HepG2 (cell line): ENCODE data around the gene PTPN3. TPM values are rescaled to one million over a fixed set of nuclear protein-coding genes. Genes with fewer than 3 reads are reported as not detected.

Experiments used
- ATAC-seq: fragments of 200-7000 bp; cut with Tn5 transposase; 3 replicates; pipeline ENCODE4 v1.9.1; 2020; ENCODE audit warnings: mild to moderate bottlenecking, moderate library complexity
- BruUV-seq: library from RNA; stranded (reverse); fragments of 400-500 nt; replicated peaks from 2 replicates; lab custom pipeline; 2021; lab: Mats Ljungman, UMichigan
- CTCF ChIA-PET: fragments of 300-600 bp; formaldehyde crosslinking; extraction: SDS; loops from one replicate; lab custom pipeline; 2021; ENCODE audit warnings: low total read pairs, inconsistent platforms, low intra/inter-chr PET ratio; lab: Yijun Ruan, JAX
- POLR2A ChIA-PET: fragments of 350-600 bp; sonication (Branson Sonifier 250); formaldehyde crosslinking; loops from one replicate; lab custom pipeline; 2020; ENCODE audit warnings: antibody characterized with exemption, inconsistent platforms; lab: Yijun Ruan, JAX
- DNase-seq: peaks from one replicate; pipeline ENCODE4 v3.0.0-alpha.2; 2015; ENCODE audit warnings: low spot score
- FAIRE-seq: peaks from 3 replicates; lab custom pipeline; 2011; peaks lifted over from hg19 to GRCh38; lab: Jason Lieb, UNC
- H2AFZ ChIP-seq: one replicate; pipeline ENCODE4 v1.6.1; 2011; ENCODE audit warnings: low read length, inconsistent platforms
- H3K27ac ChIP-seq: fragments of 300-600 bp; 3 replicates; pipeline ENCODE4 v1.8.0; 2011; ENCODE audit warnings: mixed run types, mild to moderate bottlenecking, mixed read lengths, low read length, inconsistent platforms; ENCODE audit not compliant: insufficient read depth; ENCODE audit errors: extremely low read length
- H3K27me3 ChIP-seq, 2 experiments: fragments of 200-600 bp in 1 of 2; 2 replicates in 1 of 2; 3 replicates in 1 of 2; pipeline versions ENCODE4 v1.6.0 to v1.8.0; 2011; ENCODE audit warnings: low read length in 2 of 2, mild to moderate bottlenecking in 2 of 2, moderate library complexity in 2 of 2, inconsistent platforms in 1 of 2; ENCODE audit not compliant: insufficient read depth in 2 of 2, control insufficient read depth in 1 of 2
- H3K36me3 ChIP-seq, 2 experiments: fragments of 200-600 bp in 1 of 2; replicated peaks in 1 of 2; 2 replicates in 1 of 2; 3 replicates in 1 of 2; pipeline versions ENCODE4 v1.5.1 to v1.8.0; 2011; ENCODE audit warnings: low read length in 2 of 2, inconsistent platforms in 1 of 2; ENCODE audit not compliant: insufficient read depth in 2 of 2, control insufficient read depth in 1 of 2
- H3K4me1 ChIP-seq: 2 replicates; pipeline ENCODE4 v1.5.1; 2012; ENCODE audit warnings: low read length, inconsistent platforms; ENCODE audit not compliant: insufficient read depth
- H3K4me2 ChIP-seq: 2 replicates; pipeline ENCODE4 v1.6.0; 2011; ENCODE audit warnings: low read depth, low read length, inconsistent platforms
- H3K4me3 ChIP-seq, 3 experiments: fragments of 200-600 bp in 1 of 3; sonication (generic), shearing (Covaris generic) in 1 of 3; replicated peaks in 1 of 3; 2 replicates each; pipeline ENCODE4 v1.5.1; 2011 to 2016; ENCODE audit warnings: low read length in 3 of 3, inconsistent platforms in 2 of 3, low read depth in 2 of 3, mild to moderate bottlenecking in 2 of 3, control low read depth in 1 of 3, mixed read lengths in 1 of 3; ENCODE audit not compliant: insufficient read depth in 1 of 3
- H3K79me2 ChIP-seq: one replicate; pipeline ENCODE4 v1.6.1; 2011; ENCODE audit warnings: low read length, inconsistent platforms; ENCODE audit not compliant: insufficient read depth
- H3K9ac ChIP-seq: 2 replicates; pipeline ENCODE4 v1.6.0; 2011; ENCODE audit warnings: mild to moderate bottlenecking, low read depth, low read length, inconsistent platforms; ENCODE audit not compliant: insufficient read depth
- H3K9me3 ChIP-seq: 2 replicates; pipeline ENCODE4 v1.5.1; 2012; ENCODE audit warnings: mild to moderate bottlenecking, low read length
- H4K20me1 ChIP-seq: 2 replicates; pipeline ENCODE4 v1.6.0; 2011; ENCODE audit warnings: inconsistent platforms, mild to moderate bottlenecking, low read length, moderate library complexity; ENCODE audit not compliant: insufficient read depth
- NPAS2 ChIP-seq: sonication (generic); formaldehyde crosslinking; IDR thresholded peaks from 2 replicates; pipeline ENCODE4 v1.8.0; 2022; ENCODE audit warnings: mild to moderate bottlenecking, missing genetic modification reagents, borderline replicate concordance
- PRMT3 ChIP-seq: sonication (generic); formaldehyde crosslinking; IDR thresholded peaks from 2 replicates; pipeline ENCODE4 v1.8.1; 2022; ENCODE audit warnings: low read depth, mild to moderate bottlenecking, moderate library complexity, missing genetic modification reagents, borderline replicate concordance
- WGBS: methylation state at CpG from one replicate; pipeline ENCODE4 v1.1.6; 2017; ENCODE audit warnings: low lambda C conversion rate; 5-methylcytosine and 5-hydroxymethylcytosine counted together
- in situ Hi-C: cut with HindIII; loops from 2 replicates; pipeline ENCODE4 v1.10.0; 2017; ENCODE audit warnings: low pct_unique_long_range_greater_than_20kb; ENCODE audit not compliant: extremely low pct_ligation_motif_present
- intact Hi-C: fragments of 100-400 bp; cut with micrococcal nuclease; formaldehyde crosslinking; loops from one replicate; pipeline ENCODE4 v1.10.0; 2022; ENCODE audit not compliant: unreplicated experiment
- polyA plus RNA-seq, 8 experiments: library from polyadenylated mRNA; depleted of rRNA in 3 of 8; stranded (reverse) in 7 of 8; unstranded in 1 of 8; fragments of >200 nt; fragmentation: Illumina TruSeq in 4 of 8; extraction: Trizol in 4 of 8; gene quantifications; 2 replicates each; pipeline versions ENCODE4 v1.2.1 to v1.2.3, GENCODE V29; 2011 to 2016; ENCODE audit warnings: low read depth in 4 of 8, missing spikeins in 1 of 8, mixed read lengths in 1 of 8; ENCODE audit not compliant: insufficient read depth in 1 of 8
- total RNA-seq, 5 experiments: library from RNA; depleted of rRNA; stranded (reverse); fragments of >200 nt; fragmentation: Illumina TruSeq; extraction: Trizol; gene quantifications; 2 replicates each; pipeline ENCODE4 v1.2.3, GENCODE V29; 2016; ENCODE audit warnings: low read depth in 1 of 5
- TF ChIP-seq, protein P1 (sequence below), 2 experiments: fragments of 450-650 bp in 1 of 2; sonication (generic) in 1 of 2; formaldehyde crosslinking in 1 of 2; IDR thresholded peaks; 2 replicates each; pipeline versions ENCODE4 v1.6.1 to v1.8.0; 2016 to 2022; ENCODE audit warnings: antibody characterized with exemption in 1 of 2, mild to moderate bottlenecking in 1 of 2, missing genetic modification reagents in 1 of 2

Gene PTPN3
- total and polyA plus RNA-seq, 2 of the 13 experiments (the other 11 are each of a cell fraction or from before 2014, with no cell fraction given), result 5.6 to 20.5 TPM

DNA sequence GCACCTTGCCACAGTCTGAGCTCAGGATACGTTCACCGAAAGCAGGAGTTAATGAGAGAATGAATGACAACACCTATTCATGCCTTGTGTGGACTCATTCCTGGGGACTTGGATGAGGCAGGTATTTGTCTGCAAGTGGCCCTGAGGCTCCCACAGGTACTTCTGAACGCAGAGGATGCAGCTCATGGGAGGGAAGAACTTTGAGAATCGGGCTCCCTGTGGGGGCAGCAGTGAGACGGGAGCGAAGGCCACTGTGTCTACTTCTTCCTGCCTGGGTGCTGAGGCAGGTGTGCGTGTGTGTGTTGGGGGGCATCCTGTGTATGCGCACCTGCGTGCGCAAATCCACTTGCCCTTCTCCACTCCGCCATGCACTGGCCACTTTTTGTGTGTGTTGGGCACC is 42.2 kb downstream of the PTPN3 start:
- TF ChIP-seq NPAS2 (CRISPR knock-in tag) (no peak), PRMT3 (CRISPR knock-in tag) (no peak)
- CTCF ChIA-PET, result no interaction called here
- no TSS peak for BruUV-seq
- POLR2A ChIA-PET, result no interaction called here
- 91% methylated on average over 11 of the region's 11 CpGs for WGBS
- Histone ChIP-seq H3K9me3 (no peaks in the 10 kb centered on the region), H3K4me1 (no peaks in the 10 kb centered on the region), H3K4me3 (no peak overlapping the region), H3K4me2 (no peak overlapping the region), H4K20me1 (no peaks in the 10 kb centered on the region), H3K27ac (no peak overlapping the region), H3K27me3 (no peaks in the 10 kb centered on the region), H3K79me2 (no peaks in the 10 kb centered on the region), H2AFZ (no peak overlapping the region), H3K36me3 (peaks cover 2 to 36% of the 10 kb centered on the region in 2 experiments; a peak in 4 of 5 replicates), H3K9ac (no peak overlapping the region)
- ATAC-seq (peak; percentile 62; the same call in 2 of the 3 replicates), FAIRE-seq (no peak), DNase-seq (no peak)
- in situ Hi-C loops (no loop called here), intact Hi-C loops (no loop called here)

DNA sequence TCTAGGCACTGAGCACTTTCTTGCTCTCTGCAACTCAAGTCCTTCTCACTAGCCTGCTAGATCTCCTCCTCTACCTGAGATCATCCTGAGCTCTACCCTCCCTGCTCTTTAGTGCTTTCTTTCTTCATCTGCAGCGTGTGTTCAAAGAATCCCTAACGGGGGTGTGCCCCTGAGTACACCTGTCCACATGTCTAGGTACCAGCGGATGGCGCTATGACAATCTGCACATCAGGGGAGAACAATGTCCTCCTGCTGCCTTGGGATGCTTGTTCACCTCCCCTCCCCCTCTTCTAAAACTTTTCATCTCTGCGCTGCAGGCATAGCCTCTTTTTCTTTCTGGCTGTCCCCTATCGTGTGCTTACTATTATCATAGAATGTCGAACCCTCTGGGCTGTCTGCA is 42.7 kb downstream of the PTPN3 start:
- intact Hi-C loops, result no loop called here
- Histone ChIP-seq H3K36me3 (peaks cover 2 to 32% of the 10 kb centered on the region in 2 experiments; a peak in 4 of 5 replicates), H4K20me1 (no peaks in the 10 kb centered on the region), H3K4me2 (no peak overlapping the region), H3K27me3 (no peaks in the 10 kb centered on the region), H3K4me3 (no peak overlapping the region), H3K4me1 (no peaks in the 10 kb centered on the region), H3K9me3 (no peaks in the 10 kb centered on the region), H3K27ac (no peak overlapping the region), H3K9ac (no peak overlapping the region), H3K79me2 (no peaks in the 10 kb centered on the region), H2AFZ (no peak overlapping the region)
- TF ChIP-seq, protein P1, sequence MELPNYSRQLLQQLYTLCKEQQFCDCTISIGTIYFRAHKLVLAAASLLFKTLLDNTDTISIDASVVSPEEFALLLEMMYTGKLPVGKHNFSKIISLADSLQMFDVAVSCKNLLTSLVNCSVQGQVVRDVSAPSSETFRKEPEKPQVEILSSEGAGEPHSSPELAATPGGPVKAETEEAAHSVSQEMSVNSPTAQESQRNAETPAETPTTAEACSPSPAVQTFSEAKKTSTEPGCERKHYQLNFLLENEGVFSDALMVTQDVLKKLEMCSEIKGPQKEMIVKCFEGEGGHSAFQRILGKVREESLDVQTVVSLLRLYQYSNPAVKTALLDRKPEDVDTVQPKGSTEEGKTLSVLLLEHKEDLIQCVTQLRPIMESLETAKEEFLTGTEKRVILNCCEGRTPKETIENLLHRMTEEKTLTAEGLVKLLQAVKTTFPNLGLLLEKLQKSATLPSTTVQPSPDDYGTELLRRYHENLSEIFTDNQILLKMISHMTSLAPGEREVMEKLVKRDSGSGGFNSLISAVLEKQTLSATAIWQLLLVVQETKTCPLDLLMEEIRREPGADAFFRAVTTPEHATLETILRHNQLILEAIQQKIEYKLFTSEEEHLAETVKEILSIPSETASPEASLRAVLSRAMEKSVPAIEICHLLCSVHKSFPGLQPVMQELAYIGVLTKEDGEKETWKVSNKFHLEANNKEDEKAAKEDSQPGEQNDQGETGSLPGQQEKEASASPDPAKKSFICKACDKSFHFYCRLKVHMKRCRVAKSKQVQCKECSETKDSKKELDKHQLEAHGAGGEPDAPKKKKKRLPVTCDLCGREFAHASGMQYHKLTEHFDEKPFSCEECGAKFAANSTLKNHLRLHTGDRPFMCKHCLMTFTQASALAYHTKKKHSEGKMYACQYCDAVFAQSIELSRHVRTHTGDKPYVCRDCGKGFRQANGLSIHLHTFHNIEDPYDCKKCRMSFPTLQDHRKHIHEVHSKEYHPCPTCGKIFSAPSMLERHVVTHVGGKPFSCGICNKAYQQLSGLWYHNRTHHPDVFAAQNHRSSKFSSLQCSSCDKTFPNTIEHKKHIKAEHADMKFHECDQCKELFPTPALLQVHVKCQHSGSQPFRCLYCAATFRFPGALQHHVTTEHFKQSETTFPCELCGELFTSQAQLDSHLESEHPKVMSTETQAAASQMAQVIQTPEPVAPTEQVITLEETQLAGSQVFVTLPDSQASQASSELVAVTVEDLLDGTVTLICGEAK (IDR thresholded peaks at IDR 0.05), result no peak
- TF ChIP-seq, protein P1 (CRISPR knock-in tag; IDR thresholded peaks at IDR 0.05), result no peak
- no peak for TF ChIP-seq NPAS2 (CRISPR knock-in tag)
- ATAC-seq (no peak), FAIRE-seq (no peak), DNase-seq (no peak)
- CTCF ChIA-PET, result no interaction called here
- in situ Hi-C loops, result no loop called here
- BruUV-seq, result no TSS peak
- WGBS, result 96% methylated on average over 7 of the region's 7 CpGs
- POLR2A ChIA-PET, result no interaction called here
